NCI-H2196 (cell line): ENCODE measurements around the gene OLFM1.
A peak's percentile ranks its signal among the peaks of the same experiment; 100 is the strongest.

Source experiments
- DNase-seq: peaks from one replicate; lab custom pipeline; 2025; ENCODE audit not compliant: unreplicated experiment; lab: John Stamatoyannopoulos, UW

The OLFM1 gene

GRCh38 chr9:135088979-135089847, 1.7 kb downstream of the OLFM1 start:
- no peak for DNase-seq

- DNase-seq = no peak
These were observed 2.6 kb downstream of the OLFM1 start for GRCh38 chr9:135090081-135090480.

GRCh38 chr9:135090547-135090946, 3.1 kb downstream of the OLFM1 start:
- no peak for DNase-seq

- DNase-seq = no peak
These were observed 4.1 kb downstream of the OLFM1 start for GRCh38 chr9:135091545-135091944.

- DNase-seq = peak; percentile 7
These were observed 5.6 kb downstream of the OLFM1 start for GRCh38 chr9:135093111-135093510.

GRCh38 chr9:135093911-135094584, 6.6 kb downstream of the OLFM1 start:
- no peak for DNase-seq

GRCh38 chr9:135095470-135096407, 8.3 kb downstream of the OLFM1 start:
- DNase-seq = peak; percentile 20

- no peak for DNase-seq
These were observed 9.0 kb downstream of the OLFM1 start for GRCh38 chr9:135096408-135096895.

GRCh38 chr9:135098400-135099105, 11.1 kb downstream of the OLFM1 start:
- DNase-seq = no peak

GRCh38 chr9:135099574-135099973, 12.1 kb downstream of the OLFM1 start:
- DNase-seq = no peak

GRCh38 chr9:135100241-135100681, 12.8 kb downstream of the OLFM1 start:
- DNase-seq = no peak

- DNase-seq = no peak
These were observed 13.4 kb downstream of the OLFM1 start for GRCh38 chr9:135100725-135101410.

GRCh38 chr9:135101486-135101885, 14.0 kb downstream of the OLFM1 start:
- DNase-seq = no peak

GRCh38 chr9:135101926-135102325, 14.5 kb downstream of the OLFM1 start:
- no peak for DNase-seq

GRCh38 chr9:135102331-135102730, 14.9 kb downstream of the OLFM1 start:
- no peak for DNase-seq

GRCh38 chr9:135103001-135103446, 15.6 kb downstream of the OLFM1 start:
- DNase-seq = no peak

- DNase-seq = no peak
These were observed 16.6 kb downstream of the OLFM1 start for GRCh38 chr9:135103931-135104639.

GRCh38 chr9:135104761-135105160, 17.3 kb downstream of the OLFM1 start:
- no peak for DNase-seq

GRCh38 chr9:135105211-135105745, 17.8 kb downstream of the OLFM1 start:
- DNase-seq = no peak
